T-helper 17 cell (primary cell): Measurements from ENCODE around the gene SYT17. TPM values are rescaled to one million over a fixed set of nuclear protein-coding genes. Genes with fewer than 3 reads are reported as not detected.

ENCODE experiments used
- total RNA-seq, 4 donors: library from RNA in 2 of 4; stranded (reverse) in 2 of 4; gene quantifications; one replicate each; pipeline ENCODE4 v1.2.3 and lab custom pipeline; 2022 to 2026

Gene SYT17
- total RNA-seq, 2 donors from 2014 or later = 0.97 TPM; not detected in 1

Other genes starting within 250 kb of the SYT17 start
- gene SMG1, start 241.8 kb upstream of the SYT17 start, total RNA-seq = 100 to 1,000 TPM; 177 to 192 TPM
- not detected for gene TMC7, start 184.3 kb upstream of the SYT17 start, total RNA-seq
- gene COQ7, start 100.6 kb upstream of the SYT17 start, total RNA-seq = 10 to 100 TPM; 13.7 to 14.7 TPM
- 1 to 10 TPM in 1 of 2 donors, under 1 TPM in 1; 0.85 to 2.0 TPM for gene ITPRIPL2, start 54.3 kb upstream of the SYT17 start, total RNA-seq
- gene CLEC19A, start 117.5 kb downstream of the SYT17 start, total RNA-seq = not detected
- under 1 TPM in 1 of 2 donors, not detected in 1; 0.22 TPM for gene TMC5, start 249.6 kb downstream of the SYT17 start, total RNA-seq